Loucy (cell line): Measurements from ENCODE around the gene RTCA.

Experiments used
- H2AFZ ChIP-seq: fragments of 200-600 bp; sonication (generic); 2 replicates; pipeline ENCODE4 v1.6.0; 2016; ENCODE audit warnings: antibody characterized with exemption, mild to moderate bottlenecking, low read length, moderate library complexity
- H3F3A ChIP-seq: fragments of 200-600 bp; 2 replicates; pipeline ENCODE4 v1.6.0; 2016; ENCODE audit warnings: antibody characterized with exemption, low read depth, mild to moderate bottlenecking
- H3K27me3 ChIP-seq: fragments of 200-600 bp; sonication (generic); 2 replicates; pipeline ENCODE4 v1.6.1; 2014; ENCODE audit warnings: low read length, mild to moderate bottlenecking; ENCODE audit not compliant: insufficient read depth, poor library complexity, severe bottlenecking
- H3K36me3 ChIP-seq: fragments of 200-600 bp; sonication (generic); 2 replicates; pipeline ENCODE4 v1.6.1; 2016; ENCODE audit warnings: low read length; ENCODE audit not compliant: insufficient read depth
- H3K4me1 ChIP-seq: fragments of 200-600 bp; sonication (generic); 2 replicates; pipeline ENCODE4 v1.5.1; 2014; ENCODE audit warnings: low read length, mild to moderate bottlenecking; ENCODE audit not compliant: insufficient read depth, poor library complexity, severe bottlenecking
- H3K4me2 ChIP-seq: fragments of 200-600 bp; sonication (generic); 2 replicates; pipeline ENCODE4 v1.6.0; 2014; ENCODE audit warnings: antibody characterized with exemption, low read length, low read depth, mild to moderate bottlenecking; ENCODE audit not compliant: poor library complexity, severe bottlenecking
- H3K4me3 ChIP-seq: fragments of 200-600 bp; sonication (generic); 2 replicates; pipeline ENCODE4 v1.5.1; 2014; ENCODE audit warnings: low read length, mild to moderate bottlenecking, mixed read lengths; ENCODE audit not compliant: poor library complexity, severe bottlenecking
- H3K79me2 ChIP-seq: fragments of 200-600 bp; sonication (generic); 2 replicates; pipeline ENCODE4 v1.6.1; 2014; ENCODE audit warnings: low read length; ENCODE audit not compliant: insufficient read depth
- H3K9ac ChIP-seq: fragments of 200-600 bp; sonication (generic); 2 replicates; pipeline ENCODE4 v1.6.0; 2014; ENCODE audit warnings: mild to moderate bottlenecking, low read depth, low read length, moderate library complexity; ENCODE audit not compliant: poor library complexity, severe bottlenecking
- H3K9me2 ChIP-seq: fragments of 200-600 bp; sonication (generic); replicated peaks from 2 replicates; pipeline ENCODE4 v1.6.1; 2016; ENCODE audit warnings: low read depth, low read length, mixed read lengths
- H3K9me3 ChIP-seq: fragments of 200-600 bp; sonication (generic); 2 replicates; pipeline ENCODE4 v1.6.1; 2014; ENCODE audit warnings: mild to moderate bottlenecking, antibody characterized with exemption, low read length, low read depth; ENCODE audit not compliant: insufficient read depth
- H4K20me1 ChIP-seq: fragments of 200-600 bp; sonication (generic); 2 replicates; pipeline ENCODE4 v1.6.0; 2014; ENCODE audit warnings: antibody characterized with exemption, low read length, mild to moderate bottlenecking; ENCODE audit not compliant: insufficient read depth, poor library complexity, severe bottlenecking
- CTCF ChIP-seq: fragments of 200-600 bp; sonication (generic); conservative IDR thresholded peaks from 2 replicates; pipeline ENCODE4 v1.5.1; 2014; ENCODE audit warnings: mild to moderate bottlenecking, antibody characterized with exemption, low read length
- EZH2phosphoT487 ChIP-seq: fragments of 200-600 bp; IDR thresholded peaks from 2 replicates; pipeline ENCODE4 v1.6.1; 2018; ENCODE audit warnings: antibody characterized with exemption, mild to moderate bottlenecking, moderate library complexity, borderline replicate concordance

RTCA gene

DNA sequence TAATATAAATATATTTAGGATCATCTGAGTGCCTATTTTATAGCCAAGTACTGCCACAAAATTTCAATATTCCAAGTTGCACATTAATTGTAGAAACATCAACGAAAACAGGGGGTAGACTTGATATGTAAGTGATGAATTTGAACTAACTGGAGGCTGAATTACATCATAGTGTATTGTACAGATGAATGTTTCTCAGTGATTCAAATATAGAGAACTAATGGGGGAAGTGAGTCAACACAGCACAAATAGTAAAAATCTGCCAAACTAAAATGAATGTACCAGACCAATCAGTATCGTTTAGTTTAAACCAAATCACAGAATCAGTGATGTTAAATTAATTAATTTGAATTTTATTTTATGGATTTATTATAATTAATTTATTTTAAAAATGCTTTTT is 42.8 kb downstream of the RTCA start:
- H2AFZ ChIP-seq: no peak overlapping the region
- H3K9ac ChIP-seq: no peak overlapping the region
- no peaks in the 10 kb centered on the region for H3K9me2 ChIP-seq
- no peaks in the 10 kb centered on the region for H3K27me3 ChIP-seq
- TF ChIP-seq CTCF: no peak
- no peak for TF ChIP-seq EZH2phosphoT487
- H3F3A ChIP-seq: no peaks in the 10 kb centered on the region
- no peaks in the 10 kb centered on the region for H3K36me3 ChIP-seq
- H3K79me2 ChIP-seq: no peaks in the 10 kb centered on the region
- no peaks in the 10 kb centered on the region for H3K4me1 ChIP-seq
- no peak overlapping the region for H3K4me2 ChIP-seq
- no peak overlapping the region for H3K4me3 ChIP-seq
- H3K9me3 ChIP-seq: peaks cover 4% of the 10 kb centered on the region; the same call in 1 of the 2 replicates
- no peaks in the 10 kb centered on the region for H4K20me1 ChIP-seq

- no peak overlapping the region for H3K4me2 ChIP-seq
- peaks cover 4% of the 10 kb centered on the region; the same call in 1 of the 2 replicates for H3K9me3 ChIP-seq
- H4K20me1 ChIP-seq: no peaks in the 10 kb centered on the region
- no peak overlapping the region for H2AFZ ChIP-seq
- H3K36me3 ChIP-seq: no peaks in the 10 kb centered on the region
- TF ChIP-seq EZH2phosphoT487: no peak
- no peak for TF ChIP-seq CTCF
- H3K4me1 ChIP-seq: no peaks in the 10 kb centered on the region
- H3K4me3 ChIP-seq: no peak overlapping the region
- no peaks in the 10 kb centered on the region for H3F3A ChIP-seq
- H3K9me2 ChIP-seq: no peaks in the 10 kb centered on the region
- H3K27me3 ChIP-seq: no peaks in the 10 kb centered on the region
- H3K9ac ChIP-seq: no peak overlapping the region
- no peaks in the 10 kb centered on the region for H3K79me2 ChIP-seq
Measured at GRCh38 chr1:100309863-100310262, 43.8 kb downstream of the RTCA start.

DNA sequence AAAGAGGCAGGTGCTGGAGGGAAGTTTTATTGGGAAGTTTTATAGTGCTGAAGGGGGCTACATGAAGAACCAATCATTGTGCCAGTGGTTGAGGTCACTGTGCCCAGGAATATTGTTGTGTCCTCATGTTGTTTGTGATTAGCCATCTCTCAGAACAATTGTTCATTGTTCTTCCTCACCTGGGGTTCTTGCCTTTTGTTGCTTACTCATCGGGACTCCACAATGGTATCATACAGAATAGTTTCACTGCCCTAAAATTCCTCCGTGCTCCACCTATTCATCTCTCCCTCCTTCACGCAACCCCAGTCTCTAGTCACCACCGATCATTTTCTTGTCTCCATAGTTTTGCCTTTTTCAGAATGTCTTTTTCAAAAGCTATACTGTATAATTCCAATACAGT is 47.4 kb downstream of the RTCA start:
- Histone ChIP-seq H3K4me2 (no peak overlapping the region), H3K9me2 (no peaks in the 10 kb centered on the region), H3K4me3 (no peak overlapping the region), H3F3A (no peaks in the 10 kb centered on the region), H3K4me1 (no peaks in the 10 kb centered on the region), H3K9me3 (peaks cover 16% of the 10 kb centered on the region; the same call in 1 of the 2 replicates), H3K27me3 (no peaks in the 10 kb centered on the region), H4K20me1 (no peaks in the 10 kb centered on the region), H2AFZ (no peak overlapping the region), H3K36me3 (no peaks in the 10 kb centered on the region), H3K9ac (no peak overlapping the region), H3K79me2 (no peaks in the 10 kb centered on the region)
- TF ChIP-seq CTCF: no peak
- TF ChIP-seq EZH2phosphoT487: no peak
